ENCODE data around the gene IL12RB1.
"Not testable (repeated sequence)": the region's sequence is repeated elsewhere in the genome, so short reads cannot be mapped to it uniquely, and the experiment has no call there.

The IL12RB1 gene

DNA sequence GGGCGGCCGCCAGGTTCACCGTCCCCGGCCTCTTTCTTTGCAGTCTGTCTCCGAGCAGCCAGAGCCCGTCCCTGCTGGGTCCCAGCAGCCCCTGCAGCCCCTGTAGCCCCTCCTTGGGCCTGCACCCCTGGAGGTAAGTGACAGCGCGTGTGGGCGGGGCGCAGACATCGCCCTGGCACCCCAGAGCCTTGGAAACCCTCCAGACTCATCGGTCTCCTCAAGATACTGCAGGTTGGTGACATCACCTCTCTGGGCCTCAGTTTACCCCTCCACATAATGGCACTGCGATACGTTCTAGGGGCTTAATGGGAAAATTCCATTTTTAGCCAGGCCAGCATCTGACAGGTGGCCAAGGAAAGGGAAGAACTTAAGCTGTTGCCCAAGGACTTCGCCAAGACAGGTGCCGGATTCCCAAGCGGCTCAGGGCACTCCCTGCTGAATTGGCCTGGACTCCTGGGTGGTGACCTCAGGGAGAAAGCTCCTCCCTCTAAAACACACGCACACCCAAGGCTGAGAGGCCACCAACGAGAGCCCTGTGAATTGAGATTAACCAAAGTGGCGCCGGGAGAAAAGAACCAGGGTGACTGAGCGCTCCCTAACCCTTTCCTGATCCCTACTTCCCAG, 24.0 kb upstream of the IL12RB1 start:
- no peak for DNase-seq

DNA sequence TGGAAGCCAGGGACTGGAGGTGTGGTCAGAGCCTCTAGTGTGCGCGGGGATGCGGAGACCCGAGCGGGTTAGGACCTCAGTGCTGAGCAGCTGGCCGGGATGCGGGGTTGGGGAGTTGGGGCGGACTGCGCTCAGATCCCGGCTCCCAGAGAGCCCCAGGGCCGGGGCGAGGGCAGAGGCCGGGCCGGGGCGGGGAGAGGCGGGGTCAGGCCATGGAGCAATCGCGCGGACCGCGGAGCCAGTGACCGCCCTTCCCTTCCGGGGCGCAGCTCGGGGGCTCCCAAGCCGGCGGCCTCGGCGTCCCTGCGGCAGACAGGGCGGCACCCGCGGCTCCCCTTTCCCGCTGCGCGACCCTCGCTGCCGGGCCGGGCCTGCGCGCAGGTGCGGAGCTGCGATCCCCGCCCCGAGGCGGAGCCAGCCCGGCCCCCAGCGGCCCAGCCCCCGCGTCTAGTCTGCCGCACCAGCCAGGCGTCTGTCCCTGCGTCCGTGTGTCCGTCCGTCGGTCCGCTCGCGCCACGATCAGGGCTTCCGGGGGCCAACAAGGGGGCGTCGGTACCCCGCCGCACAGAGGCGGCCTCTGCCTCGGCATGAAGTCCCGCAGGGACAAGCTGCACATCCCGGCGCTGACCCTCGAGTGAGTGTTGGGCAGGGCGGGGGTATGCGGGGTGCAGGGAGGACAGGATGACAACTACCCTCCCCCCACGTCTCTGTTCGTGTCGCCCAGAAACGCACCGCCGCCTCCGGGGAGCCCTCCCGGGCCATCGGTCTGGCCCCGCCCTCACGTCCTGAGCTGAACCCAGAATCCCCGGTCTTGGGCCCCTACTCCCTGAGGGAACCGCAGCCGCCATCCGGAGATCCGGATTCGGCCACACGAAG, 23.2 kb upstream of the IL12RB1 start:
- peak; percentile 35 for DNase-seq

DNA sequence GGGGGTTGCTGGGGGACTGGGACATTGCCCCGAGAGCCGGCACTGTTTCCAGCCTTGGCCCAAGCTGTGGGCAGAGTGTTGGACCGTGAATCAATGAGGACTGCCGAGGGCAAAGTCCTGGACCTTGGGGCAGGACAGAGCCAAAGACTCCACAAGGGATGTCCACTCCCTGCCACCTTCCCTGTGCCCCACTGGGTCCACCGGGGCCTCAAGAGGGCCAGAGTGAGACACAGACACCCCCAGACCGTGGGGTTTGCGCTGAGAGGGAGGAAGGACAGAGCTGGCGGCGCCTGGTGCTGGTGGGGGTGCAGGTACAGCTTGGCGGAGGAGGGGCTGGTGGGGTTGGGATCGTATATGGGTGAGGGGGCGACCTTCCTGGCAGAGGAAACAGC, 22.6 kb upstream of the IL12RB1 start:
- DNase-seq, result no peak

DNA sequence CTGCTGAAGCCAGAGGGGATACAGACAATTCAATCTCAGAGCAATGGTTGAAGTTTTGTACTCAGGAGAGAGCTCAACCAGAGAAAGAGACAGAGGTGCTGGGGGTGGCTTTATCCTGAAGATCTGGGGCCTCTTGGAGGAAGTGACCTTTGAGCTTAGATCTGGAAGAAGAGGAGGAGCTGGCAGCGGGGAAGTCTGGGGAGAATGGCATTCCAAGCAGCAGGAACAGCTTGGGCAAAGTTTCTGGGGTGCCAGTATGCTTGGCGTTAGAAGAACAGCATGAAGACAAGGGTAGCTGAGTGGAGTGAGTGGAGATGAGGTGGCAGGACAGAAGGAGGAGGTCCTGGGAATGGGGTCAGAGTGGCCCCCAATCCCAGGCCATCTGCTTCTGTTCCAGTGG, 22.2 kb upstream of the IL12RB1 start:
- no peak for DNase-seq

DNA sequence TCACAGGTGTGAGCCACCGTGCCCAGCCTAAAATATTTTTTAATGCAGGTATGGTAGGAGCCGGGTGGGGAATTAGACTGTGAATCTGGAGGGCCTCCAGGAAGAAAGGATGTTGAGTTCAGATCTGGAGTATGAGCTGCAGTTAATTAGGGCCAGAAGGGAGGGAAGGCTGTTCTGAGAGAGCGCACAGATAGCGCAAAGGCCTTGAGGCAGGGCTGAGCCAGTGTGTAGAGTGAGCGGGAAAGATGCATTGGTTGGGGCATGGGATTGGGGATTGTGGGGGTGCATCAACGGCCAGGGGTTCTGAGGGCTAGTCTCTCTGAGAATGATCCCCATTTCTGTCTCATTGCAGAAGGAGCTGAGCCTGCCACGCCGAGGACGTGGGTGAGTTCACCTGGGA, 20.5 kb upstream of the IL12RB1 start:
- no peak for DNase-seq

DNA sequence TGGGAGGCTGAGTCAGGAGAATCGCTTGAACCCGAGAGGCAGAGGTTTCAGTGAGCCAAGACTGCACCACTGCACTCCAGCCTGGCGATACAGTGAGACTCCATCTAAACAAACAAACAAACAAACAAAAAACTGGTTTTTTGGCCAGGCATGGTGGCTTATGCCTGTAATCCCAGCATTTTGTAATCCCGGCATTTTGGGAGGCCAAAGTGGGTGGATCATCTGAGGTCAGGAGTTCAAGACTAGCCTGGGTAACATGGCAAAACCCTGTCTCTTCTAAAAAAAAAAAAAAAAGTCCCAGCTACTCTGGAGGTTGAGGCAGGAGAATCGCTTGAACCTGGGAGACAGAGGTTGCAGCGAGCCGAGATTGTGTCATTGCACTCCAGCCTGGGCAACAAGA, 18.5 kb upstream of the IL12RB1 start:
- not testable (repeated sequence) for DNase-seq

DNA sequence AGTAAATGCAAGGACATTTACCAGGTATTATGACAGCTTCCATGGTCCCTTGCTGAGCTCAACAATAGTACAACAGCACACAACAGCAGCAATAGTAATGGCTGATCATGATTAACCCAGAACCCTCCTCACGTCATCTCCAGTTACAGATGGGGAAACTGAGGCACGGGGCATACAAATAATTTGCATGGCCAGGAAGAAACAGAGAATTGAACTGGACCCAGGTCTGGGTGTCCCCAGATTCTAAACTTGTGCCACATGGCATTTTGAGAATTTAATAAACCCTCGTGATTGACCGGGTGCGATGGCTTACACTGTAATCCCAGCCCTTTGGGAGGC, 18.0 kb upstream of the IL12RB1 start:
- no peak for DNase-seq

DNA sequence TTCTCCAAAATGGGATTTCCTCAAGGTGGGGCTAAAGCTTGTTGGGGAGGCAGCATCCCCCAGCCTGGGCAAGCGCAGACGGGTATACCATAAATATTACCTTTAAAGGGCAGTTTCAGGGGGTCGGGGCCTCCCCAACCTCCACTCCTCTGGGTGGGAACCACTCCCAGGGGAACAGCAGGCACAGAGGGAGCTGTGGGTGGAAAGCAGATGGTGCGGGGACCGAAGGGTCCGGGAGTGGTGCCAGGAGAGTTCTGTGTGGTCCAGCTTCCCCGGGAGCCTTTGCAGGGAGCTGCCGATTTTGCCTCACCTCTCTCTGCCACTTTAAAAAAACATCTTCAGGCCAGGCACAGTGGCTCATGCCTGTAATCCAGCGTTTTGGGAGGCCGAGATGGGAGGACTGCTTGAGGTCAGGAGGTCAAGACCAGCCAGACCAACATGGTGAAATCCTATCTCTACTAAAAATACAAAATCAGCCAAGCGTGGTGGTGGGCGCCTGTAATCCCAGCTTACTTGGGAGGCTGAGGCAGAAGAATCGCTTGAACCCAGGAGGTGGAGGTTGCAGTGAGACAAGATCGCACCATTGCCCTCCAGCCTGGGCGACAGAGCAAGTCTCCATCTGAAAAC, 16.3 kb upstream of the IL12RB1 start:
- no peak for DNase-seq

DNA sequence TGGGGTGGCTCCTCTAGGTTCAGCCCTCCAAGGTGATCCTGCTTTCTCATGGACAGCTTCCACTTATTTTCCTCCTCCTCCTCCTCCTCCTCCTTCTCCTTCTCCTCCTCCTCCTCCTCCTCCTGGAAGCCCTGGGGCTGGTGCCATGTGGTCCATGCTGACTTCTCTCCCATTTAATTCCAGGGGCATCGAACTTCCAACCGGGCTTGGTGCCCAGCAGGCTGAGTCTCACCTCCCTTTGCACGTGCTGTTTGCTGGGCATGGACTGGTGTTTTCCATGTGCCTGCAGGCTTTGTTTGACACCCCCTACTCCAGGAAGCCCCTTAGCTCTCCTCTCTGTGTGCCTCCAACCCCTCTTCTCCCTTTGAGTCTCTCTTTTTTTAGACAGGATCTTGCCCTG, 14.5 kb upstream of the IL12RB1 start:
- no peak for DNase-seq

DNA sequence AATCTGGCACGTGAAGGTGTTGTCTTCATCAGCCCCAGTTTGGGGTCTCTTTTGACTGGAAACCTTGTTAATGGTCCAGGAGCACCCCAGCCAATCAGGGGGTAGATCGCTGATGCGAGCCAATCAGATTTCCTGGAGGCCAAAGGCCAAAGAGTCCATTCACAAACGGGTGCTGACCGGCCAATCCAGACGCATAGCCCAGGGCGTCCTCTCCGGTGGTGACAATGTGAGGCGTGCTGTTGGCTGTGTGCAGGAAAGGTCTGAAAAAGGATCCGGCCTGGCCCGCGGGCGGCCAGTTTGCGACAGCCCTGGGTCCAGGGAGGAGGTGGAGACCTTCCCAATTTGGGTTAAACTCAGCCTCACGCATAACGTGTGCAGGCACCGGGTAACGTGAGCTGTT, 14.0 kb upstream of the IL12RB1 start:
- no peak for DNase-seq

DNA sequence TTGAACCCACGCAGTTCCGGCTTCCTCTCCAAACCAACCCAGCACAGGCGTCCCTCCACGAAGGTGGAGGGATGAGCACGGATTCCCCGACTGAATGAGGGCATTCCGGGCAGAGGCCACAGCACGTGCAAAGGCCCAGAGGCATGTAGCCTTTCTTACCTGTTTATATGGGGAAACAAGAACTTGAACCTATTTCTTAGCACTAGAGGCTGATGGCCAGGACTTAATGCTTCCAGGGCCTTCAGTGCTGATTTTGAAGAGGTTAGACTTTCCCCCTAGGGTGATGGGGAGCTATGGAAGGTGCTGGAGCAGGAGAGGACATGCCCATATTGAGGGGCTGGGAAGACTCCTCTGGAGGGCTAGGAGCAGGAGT, 12.9 kb upstream of the IL12RB1 start:
- DNase-seq, result no peak

DNA sequence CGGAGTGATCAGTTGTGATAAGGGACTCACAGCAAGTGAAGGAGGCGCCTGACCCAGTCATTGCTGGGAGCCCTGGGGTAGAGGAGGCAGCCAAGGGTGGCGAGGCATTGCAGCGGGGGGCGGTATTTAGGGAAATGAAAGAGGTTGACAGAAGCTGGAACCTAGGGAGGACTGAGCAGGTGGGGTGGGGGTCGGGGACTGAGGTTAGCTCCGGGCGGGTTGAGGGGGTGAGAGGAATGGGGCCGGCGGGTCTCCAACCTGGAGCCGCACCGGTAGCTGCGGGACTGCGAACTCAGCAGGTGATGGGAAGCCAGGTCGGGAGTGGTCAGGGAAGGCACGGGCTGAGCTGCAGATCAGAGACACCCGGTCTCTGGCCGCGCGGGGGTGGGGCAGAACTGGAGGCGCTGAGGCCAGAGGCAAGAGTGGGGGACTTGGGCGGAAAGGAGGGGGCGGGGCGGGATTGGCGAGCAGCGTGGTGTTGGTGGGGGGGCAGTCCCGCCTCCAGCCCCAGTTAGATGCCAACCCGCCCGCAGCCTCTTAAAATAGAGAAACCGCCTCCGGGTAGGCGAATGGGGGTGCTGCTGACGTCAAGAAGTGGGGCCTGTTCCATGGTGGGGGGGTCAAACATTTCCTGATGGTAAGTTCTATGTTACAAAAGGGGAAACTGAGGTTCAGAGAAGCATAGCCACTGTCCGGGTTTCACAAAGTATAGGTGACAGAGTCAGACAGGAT, 12.3 kb upstream of the IL12RB1 start:
- peak; percentile 25 for DNase-seq

DNA sequence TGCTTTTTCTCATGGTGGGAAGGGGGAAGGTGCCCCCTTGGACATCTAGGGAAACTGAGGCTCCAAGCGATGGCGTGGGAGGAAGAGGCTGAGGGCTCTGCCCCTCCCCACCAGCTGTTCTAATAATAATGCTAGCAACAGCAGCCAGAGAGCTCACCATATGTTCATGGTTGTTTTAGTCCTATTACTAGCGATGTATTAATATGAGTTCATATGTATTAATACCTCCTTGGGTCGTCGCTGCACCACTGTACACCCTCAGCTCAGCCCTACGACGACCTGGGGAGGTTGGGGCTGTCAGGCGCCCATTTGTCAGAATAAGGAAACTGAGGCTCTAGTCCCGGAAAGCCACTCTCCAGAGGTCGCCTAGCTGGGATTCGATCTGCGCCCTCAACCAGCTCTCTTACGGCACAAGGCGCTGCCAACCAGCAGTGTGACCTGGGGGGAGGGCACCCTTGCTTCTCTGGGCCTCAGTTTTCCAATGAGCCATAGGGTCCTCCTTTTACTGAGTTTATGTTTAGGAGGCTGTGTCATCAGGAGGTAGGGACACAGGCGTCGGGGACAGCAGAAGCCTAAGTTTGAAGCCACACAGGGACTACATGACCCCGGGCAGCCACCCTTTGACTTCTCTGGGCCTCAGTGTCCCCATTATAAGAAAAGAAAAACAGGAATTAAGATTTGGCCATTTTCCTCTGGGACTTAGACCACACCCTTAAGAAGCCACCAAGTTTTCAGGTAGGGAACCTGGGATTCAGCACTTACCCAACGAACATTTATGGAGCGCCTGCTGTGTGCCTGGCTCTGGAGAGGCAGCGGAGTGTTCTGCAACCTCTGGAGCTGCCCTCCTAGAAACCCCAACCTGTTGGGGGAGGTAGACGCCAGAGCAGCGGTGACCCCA, 11.5 kb upstream of the IL12RB1 start:
- DNase-seq, result no peak

DNA sequence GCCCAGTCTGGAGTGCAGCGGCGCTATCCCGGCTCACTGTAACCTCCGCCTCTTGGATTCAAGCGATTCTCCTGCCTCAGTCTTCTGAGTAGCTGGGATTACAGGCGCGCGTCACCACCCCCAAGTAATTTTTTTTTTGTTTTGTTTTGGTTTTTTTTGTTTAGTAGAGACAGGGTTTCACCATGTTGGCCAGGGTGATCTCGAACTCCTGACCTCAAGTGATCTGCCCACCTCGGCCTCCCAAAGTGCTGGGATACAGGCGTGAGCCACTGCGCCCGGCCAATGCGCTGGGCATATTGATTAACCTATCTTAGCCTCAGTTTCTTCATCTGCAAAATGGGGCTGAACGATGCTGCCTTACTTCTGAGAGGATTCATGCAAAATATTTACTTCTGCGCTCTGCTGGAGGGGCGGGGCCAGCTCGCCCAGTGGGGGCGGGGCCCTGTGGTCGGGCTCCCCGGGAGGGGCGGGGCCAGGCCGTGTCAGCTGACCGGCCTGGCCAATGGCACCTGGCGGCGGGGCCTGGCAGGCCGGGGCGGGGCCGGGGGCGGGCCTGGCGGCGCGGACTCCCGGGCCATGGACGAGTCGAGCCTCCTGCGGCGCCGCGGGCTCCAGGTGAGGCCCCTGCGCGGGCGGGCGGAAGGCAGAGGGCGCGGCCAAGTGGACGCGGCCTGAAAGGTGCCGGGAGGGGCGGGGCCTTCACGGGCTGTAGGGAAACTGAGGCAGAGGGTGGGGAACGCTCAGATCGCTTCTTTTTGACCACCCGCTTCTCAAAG, 10.7 kb upstream of the IL12RB1 start, which contains the start of gene MAST3:
Gene MAST3, plus strand, starts transcription at position 562 of the 776 bp plus-strand sequence. Its CDS starts 15 bp downstream, at position 577.
- peak; percentile 85 for DNase-seq

DNA sequence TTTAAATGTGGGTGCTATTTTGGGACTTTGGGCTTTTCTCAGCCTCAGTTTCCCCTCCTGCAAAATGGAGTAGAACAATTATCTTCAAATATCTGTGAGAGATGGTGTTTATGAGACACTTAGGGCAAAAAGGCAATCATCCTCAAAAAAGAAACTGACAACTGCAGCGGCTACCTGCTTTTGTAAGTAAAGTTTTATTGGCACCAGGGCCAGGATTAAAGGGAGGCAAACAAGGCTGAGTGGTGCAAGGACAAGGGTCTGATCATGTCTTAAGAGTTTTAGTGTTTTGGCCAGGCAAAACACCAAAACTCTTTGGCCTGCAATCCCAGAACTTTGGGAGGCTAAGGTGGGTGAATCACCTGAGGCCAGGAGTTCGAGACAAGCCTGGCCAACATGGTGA, 9.5 kb upstream of the IL12RB1 start:
- no peak for DNase-seq

DNA sequence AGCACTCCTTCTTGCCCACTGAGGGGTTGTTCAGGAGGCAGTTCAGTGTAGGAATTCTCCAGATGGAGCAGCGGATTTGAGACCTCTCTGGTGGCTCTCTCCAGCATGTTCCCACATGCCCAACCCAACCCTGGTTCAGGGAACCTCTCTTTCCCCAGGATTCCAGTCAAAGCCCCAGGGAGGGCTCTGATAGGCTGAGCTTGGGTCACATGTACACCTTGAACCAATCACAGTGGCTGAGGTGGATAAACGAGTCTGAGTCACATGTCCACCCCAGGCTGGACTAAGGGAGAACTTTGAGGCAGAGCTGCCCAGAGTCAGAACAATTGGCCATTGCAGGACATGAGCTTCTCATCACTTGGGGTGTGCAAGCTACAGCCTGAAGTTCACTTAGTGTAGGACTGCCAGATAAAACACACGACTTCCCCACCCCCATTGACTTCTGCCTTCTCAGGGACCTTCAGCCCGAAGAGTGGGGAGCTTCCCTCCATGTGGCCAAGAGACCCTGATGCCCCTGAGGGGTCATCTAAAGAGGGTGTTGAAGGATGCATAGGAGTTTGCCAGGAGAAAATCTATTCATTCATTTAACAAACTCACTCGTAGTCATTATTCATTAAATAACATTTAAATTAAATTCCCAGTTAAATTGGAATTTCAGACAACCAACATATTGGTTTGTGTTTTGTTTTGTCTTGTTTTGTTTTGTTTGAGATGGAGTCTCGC, 6.9 kb upstream of the IL12RB1 start:
- DNase-seq, result no peak

DNA sequence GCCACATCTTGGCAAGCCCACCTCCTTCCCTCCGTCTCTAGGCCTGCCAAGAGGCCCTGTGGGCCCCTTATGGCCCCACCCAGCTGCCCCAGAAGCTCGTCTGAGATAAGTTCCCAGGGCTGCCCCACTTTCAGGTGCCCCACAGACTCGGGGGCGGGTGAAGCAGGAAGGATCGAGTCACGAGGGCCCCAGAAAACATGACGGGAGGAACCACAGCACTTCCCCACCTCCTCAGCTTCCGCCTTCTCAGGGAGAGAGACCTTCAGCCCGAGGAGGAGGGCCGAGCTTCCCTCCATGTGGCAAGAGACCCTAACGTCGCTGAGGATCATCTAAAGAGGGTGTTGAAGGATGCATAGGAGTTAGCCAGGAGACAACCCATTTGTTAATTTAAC, 4.5 kb upstream of the IL12RB1 start:
- peak; percentile 34 for DNase-seq

DNA sequence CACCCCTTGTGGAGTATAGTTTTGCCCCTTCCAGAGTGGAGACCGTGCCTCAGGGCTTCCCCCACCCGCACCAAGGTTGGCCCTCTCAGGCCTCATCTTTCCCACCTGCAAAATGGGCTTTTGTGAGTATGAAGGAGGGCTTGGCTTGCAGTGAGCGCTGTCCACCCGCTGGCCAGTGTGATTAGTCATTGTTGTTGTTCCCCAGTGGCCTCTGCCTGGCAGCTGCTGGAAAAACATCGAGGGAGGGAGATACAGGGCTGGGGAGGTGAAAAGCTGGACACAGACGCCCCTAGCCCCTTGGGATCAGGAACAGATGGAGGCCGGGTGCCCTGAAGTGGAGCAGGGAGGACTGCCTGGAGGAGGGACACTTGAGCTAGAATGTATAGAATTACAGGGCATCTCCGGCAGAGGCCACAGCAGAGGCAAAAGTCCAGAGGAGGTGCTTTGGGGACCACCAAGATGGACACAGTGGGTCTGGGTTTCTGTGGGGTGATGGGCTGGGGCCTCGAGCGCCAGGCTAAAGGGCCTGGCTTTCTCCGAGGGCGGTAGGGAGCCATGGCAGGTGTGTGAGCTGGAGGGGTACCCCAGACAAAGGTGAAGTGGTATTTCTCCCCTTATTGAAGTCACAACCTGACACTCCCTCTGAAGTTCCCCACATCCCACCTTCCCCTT, 3.9 kb upstream of the IL12RB1 start:
- no peak for DNase-seq

DNA sequence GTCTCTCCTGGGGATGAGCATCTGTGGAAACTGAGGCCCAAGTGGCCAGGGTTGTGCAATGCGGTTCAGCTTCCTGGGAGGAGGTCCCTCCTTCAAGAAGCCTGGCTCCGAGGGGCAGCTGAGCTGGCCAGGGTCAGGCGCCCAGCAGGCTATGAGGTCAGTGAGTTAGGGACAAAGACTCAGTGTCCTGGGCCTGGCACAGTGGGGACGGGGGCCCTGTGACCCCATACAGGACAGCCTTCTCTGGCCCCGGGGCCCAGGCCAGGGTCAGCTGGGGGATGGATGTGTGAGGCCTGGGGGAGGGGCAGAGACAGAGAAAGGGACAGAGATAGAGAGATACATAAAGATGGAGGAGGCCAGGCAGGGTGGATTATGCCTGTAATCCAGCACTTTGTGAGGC, 3.0 kb upstream of the IL12RB1 start:
- DNase-seq, result no peak

DNA sequence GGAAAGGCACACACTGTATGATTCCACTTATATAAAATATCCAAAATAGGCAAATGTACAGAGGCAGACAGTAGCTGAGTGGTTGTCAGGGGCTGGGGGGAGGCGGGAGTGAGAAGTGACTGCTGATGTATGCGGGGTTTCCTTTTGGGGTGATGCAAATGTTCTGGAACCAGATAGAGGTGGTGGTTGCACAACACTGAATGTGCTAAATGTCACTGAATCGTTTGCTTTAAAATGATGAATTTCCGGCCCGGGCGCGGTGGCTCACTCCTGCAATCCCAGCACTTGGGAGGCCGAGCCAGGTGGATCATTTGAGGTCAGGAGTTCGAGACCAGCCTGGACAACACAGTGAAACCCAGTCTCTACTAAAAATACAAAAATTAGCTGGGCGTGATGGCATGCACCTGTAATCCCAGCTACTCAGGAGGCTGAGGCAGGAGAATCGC, 2.4 kb upstream of the IL12RB1 start:
- not testable (repeated sequence) for DNase-seq
